ENCODE measurements around the gene MAPRE2.
A peak's percentile ranks its signal among the peaks of the same experiment; 100 is the strongest.
"Not testable (repeated sequence)": the region's sequence is repeated elsewhere in the genome, so short reads cannot be mapped to it uniquely, and the experiment has no call there.

The MAPRE2 gene

GRCh38 chr18:35144698-35145097 is 103.5 kb downstream of the MAPRE2 start:
- DNase-seq (ENCODE audit: low spot score) = no peak
- no peak for TF ChIP-seq CTCF (IDR thresholded peaks at IDR 0.05; ENCODE audit: extremely low read depth, missing control alignments)

GRCh38 chr18:35150195-35150594 is 109.0 kb downstream of the MAPRE2 start:
- DNase-seq (ENCODE audit: low spot score) = not testable (repeated sequence)

GRCh38 chr18:35153609-35154272 is 112.5 kb downstream of the MAPRE2 start:
- no peak for DNase-seq (ENCODE audit: low spot score)
- TF ChIP-seq CTCF (IDR thresholded peaks at IDR 0.05; ENCODE audit: extremely low read depth, missing control alignments) = no peak

- TF ChIP-seq CTCF (IDR thresholded peaks at IDR 0.05; ENCODE audit: extremely low read depth, missing control alignments) = no peak
- DNase-seq (ENCODE audit: low spot score) = no peak
Observed at GRCh38 chr18:35155398-35156117, 114.3 kb downstream of the MAPRE2 start.

- DNase-seq (ENCODE audit: low spot score) = peak; percentile 30
- no peak for TF ChIP-seq CTCF (IDR thresholded peaks at IDR 0.05; ENCODE audit: extremely low read depth, missing control alignments)
Observed at GRCh38 chr18:35157181-35157580, 116.0 kb downstream of the MAPRE2 start.

- TF ChIP-seq CTCF (IDR thresholded peaks at IDR 0.05; ENCODE audit: extremely low read depth, missing control alignments) = no peak
- DNase-seq (ENCODE audit: low spot score) = peak; percentile 30
Observed at GRCh38 chr18:35158728-35159450, 117.7 kb downstream of the MAPRE2 start.

- DNase-seq (ENCODE audit: low spot score) = no peak
- no peak for TF ChIP-seq CTCF (IDR thresholded peaks at IDR 0.05; ENCODE audit: extremely low read depth, missing control alignments)
Observed at GRCh38 chr18:35159782-35160181, 118.6 kb downstream of the MAPRE2 start.

Measured in GM20000 (cell line).